Daoy (cell line): ENCODE measurements around the gene NXPH4. TPM values are rescaled to one million over a fixed set of nuclear protein-coding genes. Genes with fewer than 3 reads are reported as not detected.

Experiments used
- DNase-seq: peaks from one replicate; pipeline ENCODE4 v3.0.0-alpha.2; 2015; ENCODE audit warnings: low read depth
- total RNA-seq: library from RNA; depleted of rRNA; stranded (reverse); fragments of >200 nt; shearing (Covaris generic); gene quantifications from 2 replicates; pipeline ENCODE4 v1.2.3, GENCODE V29; 2014

NXPH4 gene
- total RNA-seq, 1 experiment from 2014 or later, result 1.7 TPM

- DNase-seq, result peak; percentile 74
These were observed 26.3 kb downstream of the NXPH4 start for GRCh38 chr12:57242691-57243454.

GRCh38 chr12:57243521-57244311, 27.1 kb downstream of the NXPH4 start:
- DNase-seq, result peak; percentile 78

GRCh38 chr12:57244312-57244696, 27.7 kb downstream of the NXPH4 start:
- DNase-seq, result no peak

- no peak for DNase-seq
These were observed 30.4 kb downstream of the NXPH4 start for GRCh38 chr12:57247041-57247440.

GRCh38 chr12:57248934-57249742, 32.5 kb downstream of the NXPH4 start:
- no peak for DNase-seq

- DNase-seq, result no peak
These were observed 33.9 kb downstream of the NXPH4 start for GRCh38 chr12:57250541-57250940.

GRCh38 chr12:57250956-57251355, 34.4 kb downstream of the NXPH4 start, which contains the start of gene STAC3:
STAC3 (minus strand) TSS chr12:57251187; CDS start chr12:57249636, 1,551 bp downstream.
- DNase-seq, result no peak

GRCh38 chr12:57254506-57255280, 38.1 kb downstream of the NXPH4 start:
- DNase-seq, result no peak

GRCh38 chr12:57255916-57256315, 39.3 kb downstream of the NXPH4 start:
- no peak for DNase-seq

- no peak for DNase-seq
These were observed 42.7 kb downstream of the NXPH4 start for GRCh38 chr12:57258977-57259970.

GRCh38 chr12:57260366-57260765, 43.8 kb downstream of the NXPH4 start:
- DNase-seq, result no peak

- DNase-seq, result no peak
These were observed 44.9 kb downstream of the NXPH4 start for GRCh38 chr12:57261428-57261865.

GRCh38 chr12:57262126-57262822, 45.7 kb downstream of the NXPH4 start:
- DNase-seq, result no peak

GRCh38 chr12:57263096-57263495, 46.5 kb downstream of the NXPH4 start:
- DNase-seq, result no peak

- DNase-seq, result no peak
These were observed 50.1 kb downstream of the NXPH4 start for GRCh38 chr12:57266681-57267080.

GRCh38 chr12:57268264-57268663, 51.7 kb downstream of the NXPH4 start:
- no peak for DNase-seq

- DNase-seq, result no peak
These were observed 54.4 kb downstream of the NXPH4 start for GRCh38 chr12:57270966-57271470.

- no peak for DNase-seq
These were observed 56.0 kb downstream of the NXPH4 start for GRCh38 chr12:57272337-57273151.
